ENCODE data around the gene MAD1L1. TPM values are rescaled to one million over a fixed set of nuclear protein-coding genes. Genes with fewer than 3 reads are reported as not detected.

The MAD1L1 gene
- total RNA-seq, 1 experiment from 2014 or later = 43.8 TPM

DNA sequence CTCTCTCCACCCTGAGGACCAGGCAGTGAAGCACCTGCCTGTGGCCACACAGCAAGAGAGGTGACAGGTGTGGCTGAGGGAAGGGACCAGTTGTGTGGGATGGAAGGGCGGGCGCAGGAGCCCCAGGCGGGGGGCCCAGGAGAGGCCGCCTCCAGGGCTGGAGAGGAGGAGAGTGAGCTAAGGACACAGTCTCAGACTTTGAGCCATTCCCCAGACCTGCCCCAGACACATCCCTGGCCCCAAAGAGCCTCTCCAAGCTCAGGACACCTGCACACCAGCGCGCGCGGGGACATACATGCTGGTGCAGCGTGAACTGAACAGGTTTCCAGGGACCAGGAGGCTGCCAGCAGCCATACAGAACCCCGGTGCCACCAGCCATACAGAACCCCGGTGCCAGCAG, 237.3 kb downstream of the MAD1L1 start:
- H3K36me3 Mint-ChIP-seq = no peaks in the 10 kb centered on the region
- no peak for DNase-seq (ENCODE audit: low spot score)
- H3K9me3 Mint-ChIP-seq = no peaks in the 10 kb centered on the region
- TF ChIP-seq ZNF263 (CRISPR knock-in tag; IDR thresholded peaks at IDR 0.05; ENCODE audit: low read depth) = no peak
- TF ChIP-seq, protein P1, sequence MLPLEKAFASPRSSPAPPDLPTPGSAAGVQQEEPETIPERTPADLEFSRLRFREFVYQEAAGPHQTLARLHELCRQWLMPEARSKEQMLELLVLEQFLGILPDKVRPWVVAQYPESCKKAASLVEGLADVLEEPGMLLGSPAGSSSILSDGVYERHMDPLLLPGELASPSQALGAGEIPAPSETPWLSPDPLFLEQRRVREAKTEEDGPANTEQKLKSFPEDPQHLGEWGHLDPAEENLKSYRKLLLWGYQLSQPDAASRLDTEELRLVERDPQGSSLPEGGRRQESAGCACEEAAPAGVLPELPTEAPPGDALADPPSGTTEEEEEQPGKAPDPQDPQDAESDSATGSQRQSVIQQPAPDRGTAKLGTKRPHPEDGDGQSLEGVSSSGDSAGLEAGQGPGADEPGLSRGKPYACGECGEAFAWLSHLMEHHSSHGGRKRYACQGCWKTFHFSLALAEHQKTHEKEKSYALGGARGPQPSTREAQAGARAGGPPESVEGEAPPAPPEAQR (CRISPR knock-in tag; IDR thresholded peaks at IDR 0.05) = no peak
- TF ChIP-seq, protein P2, sequence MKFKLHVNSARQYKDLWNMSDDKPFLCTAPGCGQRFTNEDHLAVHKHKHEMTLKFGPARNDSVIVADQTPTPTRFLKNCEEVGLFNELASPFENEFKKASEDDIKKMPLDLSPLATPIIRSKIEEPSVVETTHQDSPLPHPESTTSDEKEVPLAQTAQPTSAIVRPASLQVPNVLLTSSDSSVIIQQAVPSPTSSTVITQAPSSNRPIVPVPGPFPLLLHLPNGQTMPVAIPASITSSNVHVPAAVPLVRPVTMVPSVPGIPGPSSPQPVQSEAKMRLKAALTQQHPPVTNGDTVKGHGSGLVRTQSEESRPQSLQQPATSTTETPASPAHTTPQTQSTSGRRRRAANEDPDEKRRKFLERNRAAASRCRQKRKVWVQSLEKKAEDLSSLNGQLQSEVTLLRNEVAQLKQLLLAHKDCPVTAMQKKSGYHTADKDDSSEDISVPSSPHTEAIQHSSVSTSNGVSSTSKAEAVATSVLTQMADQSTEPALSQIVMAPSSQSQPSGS (CRISPR knock-in tag; IDR thresholded peaks at IDR 0.05; ENCODE audit: borderline replicate concordance, low read depth) = no peak
- TF ChIP-seq CBFB (CRISPR knock-in tag; IDR thresholded peaks at IDR 0.05; ENCODE audit: low read depth) = no peak
- TF ChIP-seq HMGA2 (CRISPR knock-in tag; IDR thresholded peaks at IDR 0.05) = no peak
- TF ChIP-seq ZNF138 (CRISPR knock-in tag; conservative IDR thresholded peaks at IDR 0.05) = no peak
- no peaks in the 10 kb centered on the region for H3K27me3 Mint-ChIP-seq (ENCODE audit: low read depth)
- H3K4me3 Mint-ChIP-seq = no peak overlapping the region
- H3K27ac Mint-ChIP-seq = 0 out of 2 replicates have a peak overlapping the region, but pooled peaks have one; percentile 74
- ChIA-PET POLR2A (no interaction called here), CTCF (no interaction called here)
- H3K4me1 Mint-ChIP-seq = no peaks in the 10 kb centered on the region
- no peak for ATAC-seq

DNA sequence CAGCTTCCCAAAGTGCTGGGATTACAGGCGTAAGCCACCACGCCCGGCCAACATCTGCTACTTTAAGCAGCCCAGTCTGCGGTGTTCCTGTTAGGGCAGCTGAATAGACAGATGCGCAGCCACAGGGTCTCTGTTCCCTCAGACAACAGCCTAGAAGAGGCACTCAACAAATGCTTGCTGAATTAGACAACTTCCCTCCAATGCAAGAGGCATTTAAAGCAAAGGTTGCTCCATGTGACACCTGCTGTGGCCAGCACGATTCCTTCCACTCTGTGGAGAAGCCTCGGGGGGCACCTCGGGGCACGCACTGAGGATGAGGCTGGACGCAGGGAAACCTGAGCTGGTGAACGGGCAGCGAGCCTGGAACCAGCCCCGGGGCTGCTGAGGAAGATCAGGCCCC, 237.8 kb downstream of the MAD1L1 start:
- no peak overlapping the region for H3K27ac Mint-ChIP-seq
- no peak for TF ChIP-seq NR1H2 (CRISPR knock-in tag; IDR thresholded peaks at IDR 0.05)
- TF ChIP-seq, protein P3, sequence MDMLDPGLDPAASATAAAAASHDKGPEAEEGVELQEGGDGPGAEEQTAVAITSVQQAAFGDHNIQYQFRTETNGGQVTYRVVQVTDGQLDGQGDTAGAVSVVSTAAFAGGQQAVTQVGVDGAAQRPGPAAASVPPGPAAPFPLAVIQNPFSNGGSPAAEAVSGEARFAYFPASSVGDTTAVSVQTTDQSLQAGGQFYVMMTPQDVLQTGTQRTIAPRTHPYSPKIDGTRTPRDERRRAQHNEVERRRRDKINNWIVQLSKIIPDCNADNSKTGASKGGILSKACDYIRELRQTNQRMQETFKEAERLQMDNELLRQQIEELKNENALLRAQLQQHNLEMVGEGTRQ (CRISPR knock-in tag; IDR thresholded peaks at IDR 0.05) = no peak
- TF ChIP-seq, protein P2 (CRISPR knock-in tag; IDR thresholded peaks at IDR 0.05; ENCODE audit: borderline replicate concordance, low read depth) = no peak
- TF ChIP-seq, protein P4, sequence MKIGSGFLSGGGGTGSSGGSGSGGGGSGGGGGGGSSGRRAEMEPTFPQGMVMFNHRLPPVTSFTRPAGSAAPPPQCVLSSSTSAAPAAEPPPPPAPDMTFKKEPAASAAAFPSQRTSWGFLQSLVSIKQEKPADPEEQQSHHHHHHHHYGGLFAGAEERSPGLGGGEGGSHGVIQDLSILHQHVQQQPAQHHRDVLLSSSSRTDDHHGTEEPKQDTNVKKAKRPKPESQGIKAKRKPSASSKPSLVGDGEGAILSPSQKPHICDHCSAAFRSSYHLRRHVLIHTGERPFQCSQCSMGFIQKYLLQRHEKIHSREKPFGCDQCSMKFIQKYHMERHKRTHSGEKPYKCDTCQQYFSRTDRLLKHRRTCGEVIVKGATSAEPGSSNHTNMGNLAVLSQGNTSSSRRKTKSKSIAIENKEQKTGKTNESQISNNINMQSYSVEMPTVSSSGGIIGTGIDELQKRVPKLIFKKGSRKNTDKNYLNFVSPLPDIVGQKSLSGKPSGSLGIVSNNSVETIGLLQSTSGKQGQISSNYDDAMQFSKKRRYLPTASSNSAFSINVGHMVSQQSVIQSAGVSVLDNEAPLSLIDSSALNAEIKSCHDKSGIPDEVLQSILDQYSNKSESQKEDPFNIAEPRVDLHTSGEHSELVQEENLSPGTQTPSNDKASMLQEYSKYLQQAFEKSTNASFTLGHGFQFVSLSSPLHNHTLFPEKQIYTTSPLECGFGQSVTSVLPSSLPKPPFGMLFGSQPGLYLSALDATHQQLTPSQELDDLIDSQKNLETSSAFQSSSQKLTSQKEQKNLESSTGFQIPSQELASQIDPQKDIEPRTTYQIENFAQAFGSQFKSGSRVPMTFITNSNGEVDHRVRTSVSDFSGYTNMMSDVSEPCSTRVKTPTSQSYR (CRISPR knock-in tag; IDR thresholded peaks at IDR 0.05) = no peak
- no peak for TF ChIP-seq ZNF121 (CRISPR knock-in tag; IDR thresholded peaks at IDR 0.05)
- TF ChIP-seq, protein P5, sequence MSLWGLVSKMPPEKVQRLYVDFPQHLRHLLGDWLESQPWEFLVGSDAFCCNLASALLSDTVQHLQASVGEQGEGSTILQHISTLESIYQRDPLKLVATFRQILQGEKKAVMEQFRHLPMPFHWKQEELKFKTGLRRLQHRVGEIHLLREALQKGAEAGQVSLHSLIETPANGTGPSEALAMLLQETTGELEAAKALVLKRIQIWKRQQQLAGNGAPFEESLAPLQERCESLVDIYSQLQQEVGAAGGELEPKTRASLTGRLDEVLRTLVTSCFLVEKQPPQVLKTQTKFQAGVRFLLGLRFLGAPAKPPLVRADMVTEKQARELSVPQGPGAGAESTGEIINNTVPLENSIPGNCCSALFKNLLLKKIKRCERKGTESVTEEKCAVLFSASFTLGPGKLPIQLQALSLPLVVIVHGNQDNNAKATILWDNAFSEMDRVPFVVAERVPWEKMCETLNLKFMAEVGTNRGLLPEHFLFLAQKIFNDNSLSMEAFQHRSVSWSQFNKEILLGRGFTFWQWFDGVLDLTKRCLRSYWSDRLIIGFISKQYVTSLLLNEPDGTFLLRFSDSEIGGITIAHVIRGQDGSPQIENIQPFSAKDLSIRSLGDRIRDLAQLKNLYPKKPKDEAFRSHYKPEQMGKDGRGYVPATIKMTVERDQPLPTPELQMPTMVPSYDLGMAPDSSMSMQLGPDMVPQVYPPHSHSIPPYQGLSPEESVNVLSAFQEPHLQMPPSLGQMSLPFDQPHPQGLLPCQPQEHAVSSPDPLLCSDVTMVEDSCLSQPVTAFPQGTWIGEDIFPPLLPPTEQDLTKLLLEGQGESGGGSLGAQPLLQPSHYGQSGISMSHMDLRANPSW (CRISPR knock-in tag; conservative IDR thresholded peaks at IDR 0.05; ENCODE audit: low read depth) = no peak
- TF ChIP-seq PRRX2 (CRISPR knock-in tag; IDR thresholded peaks at IDR 0.05) = no peak
- TF ChIP-seq, protein P6, sequence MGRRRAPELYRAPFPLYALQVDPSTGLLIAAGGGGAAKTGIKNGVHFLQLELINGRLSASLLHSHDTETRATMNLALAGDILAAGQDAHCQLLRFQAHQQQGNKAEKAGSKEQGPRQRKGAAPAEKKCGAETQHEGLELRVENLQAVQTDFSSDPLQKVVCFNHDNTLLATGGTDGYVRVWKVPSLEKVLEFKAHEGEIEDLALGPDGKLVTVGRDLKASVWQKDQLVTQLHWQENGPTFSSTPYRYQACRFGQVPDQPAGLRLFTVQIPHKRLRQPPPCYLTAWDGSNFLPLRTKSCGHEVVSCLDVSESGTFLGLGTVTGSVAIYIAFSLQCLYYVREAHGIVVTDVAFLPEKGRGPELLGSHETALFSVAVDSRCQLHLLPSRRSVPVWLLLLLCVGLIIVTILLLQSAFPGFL (CRISPR knock-in tag; IDR thresholded peaks at IDR 0.05; ENCODE audit: borderline replicate concordance) = no peak
- TF ChIP-seq NFE2L1 (CRISPR knock-in tag; IDR thresholded peaks at IDR 0.05) = no peak
- TF ChIP-seq ZBTB21 (CRISPR knock-in tag; IDR thresholded peaks at IDR 0.05; ENCODE audit: borderline replicate concordance) = no peak
- TF ChIP-seq, protein P7, sequence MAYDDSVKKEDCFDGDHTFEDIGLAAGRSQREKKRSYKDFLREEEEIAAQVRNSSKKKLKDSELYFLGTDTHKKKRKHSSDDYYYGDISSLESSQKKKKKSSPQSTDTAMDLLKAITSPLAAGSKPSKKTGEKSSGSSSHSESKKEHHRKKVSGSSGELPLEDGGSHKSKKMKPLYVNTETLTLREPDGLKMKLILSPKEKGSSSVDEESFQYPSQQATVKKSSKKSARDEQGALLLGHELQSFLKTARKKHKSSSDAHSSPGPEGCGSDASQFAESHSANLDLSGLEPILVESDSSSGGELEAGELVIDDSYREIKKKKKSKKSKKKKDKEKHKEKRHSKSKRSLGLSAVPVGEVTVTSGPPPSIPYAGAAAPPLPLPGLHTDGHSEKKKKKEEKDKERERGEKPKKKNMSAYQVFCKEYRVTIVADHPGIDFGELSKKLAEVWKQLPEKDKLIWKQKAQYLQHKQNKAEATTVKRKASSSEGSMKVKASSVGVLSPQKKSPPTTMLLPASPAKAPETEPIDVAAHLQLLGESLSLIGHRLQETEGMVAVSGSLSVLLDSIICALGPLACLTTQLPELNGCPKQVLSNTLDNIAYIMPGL (CRISPR knock-in tag; IDR thresholded peaks at IDR 0.05) = no peak
- no peak for TF ChIP-seq SOX15 (CRISPR knock-in tag; IDR thresholded peaks at IDR 0.05)
- TF ChIP-seq ATF1 (CRISPR knock-in tag; IDR thresholded peaks at IDR 0.05) = no peak
- TF ChIP-seq GRHL2 (CRISPR knock-in tag; IDR thresholded peaks at IDR 0.05; ENCODE audit: insufficient replicate concordance, severe bottlenecking) = no peak
- TF ChIP-seq, protein P1 (CRISPR knock-in tag; IDR thresholded peaks at IDR 0.05) = no peak
- ATAC-seq = no peak

More for the DNA sequence above, 237.8 kb downstream of the MAD1L1 start:
- no peak for DNase-seq (ENCODE audit: low spot score)
- Mint-ChIP-seq H3K36me3 (no peaks in the 10 kb centered on the region), H3K4me1 (no peaks in the 10 kb centered on the region), H3K4me3 (no peak overlapping the region), H3K27me3 (ENCODE audit: low read depth) (no peaks in the 10 kb centered on the region), H3K9me3 (no peaks in the 10 kb centered on the region)
- CTCF ChIA-PET = no interaction called here
- POLR2A ChIA-PET = no interaction called here
